Thyroid gland (tissue), 4 donors: ENCODE data around the gene TBXAS1. TPM values are rescaled to one million over a fixed set of nuclear protein-coding genes. Genes with fewer than 3 reads are reported as not detected.

Experiments used
- DNase-seq, 2 donors: peaks; one replicate each; pipeline ENCODE4 v3.0.0-alpha.2; 2019
- H3K27ac ChIP-seq, 3 donors: fragments of 200-600 bp; sonication (generic); 1 replicate in 2 of 3; 2 replicates in 1 of 3; pipeline ENCODE4 v1.5.1; 2016 to 2019; ENCODE audit warnings: mild to moderate bottlenecking in 1 of 3, moderate library complexity in 1 of 3
- H3K27me3 ChIP-seq: fragments of 200-600 bp; sonication (generic); one replicate; pipeline ENCODE4 v1.5.1; 2019
- H3K36me3 ChIP-seq, 2 donors: fragments of 200-600 bp; sonication (generic); one replicate each; pipeline ENCODE4 v1.5.1; 2016 to 2019
- H3K4me1 ChIP-seq, 2 donors: fragments of 200-600 bp; sonication (generic); one replicate each; pipeline ENCODE4 v1.5.1; 2017 to 2019
- H3K4me3 ChIP-seq, 3 donors: fragments of 200-600 bp; sonication (generic); replicated peaks in 1 of 3; 1 replicate in 2 of 3; 2 replicates in 1 of 3; pipeline ENCODE4 v1.5.1; 2016; ENCODE audit warnings: mild to moderate bottlenecking in 1 of 3
- H3K9me3 ChIP-seq: fragments of 200-600 bp; sonication (generic); one replicate; pipeline ENCODE4 v1.5.1; 2017
- POLR2A ChIP-seq, 2 donors: fragments of 450-650 bp; IDR thresholded peaks; one replicate each; pipeline ENCODE4 v1.6.1; 2017; ENCODE audit warnings: antibody characterized with exemption in 2 of 2, mild to moderate bottlenecking in 2 of 2, moderate library complexity in 1 of 2
- WGBS, 2 donors: methylation state at CpG; one replicate each; pipeline ENCODE4 v1.1.5; 2017; 5-methylcytosine and 5-hydroxymethylcytosine counted together
- intact Hi-C: fragments of 100-400 bp; cut with DNase I; formaldehyde crosslinking; loops from one replicate; pipeline ENCODE4 v1.15.1; 2023
- total RNA-seq, 4 donors: library from RNA; depleted of rRNA; stranded (reverse); fragments of >200 nt; gene quantifications; one replicate each; pipeline ENCODE4 v1.2.3, GENCODE V29; 2016
- TF ChIP-seq, protein P1 (sequence below), 6 experiments: fragments of 200-600 bp in 3 of 6; fragments of 450-650 bp in 3 of 6; sonication (generic) in 3 of 6; IDR thresholded peaks; one replicate each; pipeline ENCODE4 v1.5.1; 2016 to 2019; ENCODE audit warnings: antibody characterized with exemption in 6 of 6, mild to moderate bottlenecking in 2 of 6, inconsistent platforms in 1 of 6, moderate library complexity in 1 of 6

The TBXAS1 gene
- total RNA-seq, 4 donors from 2014 or later: 5.1 to 13.2 (median 8.7) TPM

DNA sequence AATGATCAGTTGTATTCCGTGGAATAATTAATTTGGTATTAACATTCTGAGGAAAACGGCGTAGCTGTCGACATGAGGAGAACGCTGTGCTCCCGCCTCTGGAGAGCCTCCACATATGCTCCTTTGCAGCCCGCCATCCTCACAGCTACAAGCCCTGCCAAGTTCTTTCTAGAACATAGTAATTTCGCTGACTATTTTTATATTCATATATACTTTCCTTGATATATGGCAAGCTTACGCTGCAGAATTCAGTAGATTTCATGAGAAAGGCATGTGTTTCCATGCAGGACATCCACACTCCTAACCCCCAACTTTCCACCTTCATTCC lies 45.2 kb downstream of the TBXAS1 start:
- H3K9me3 ChIP-seq: no peaks in the 10 kb centered on the region
- H3K4me3 ChIP-seq: no peak overlapping the region
- H3K27me3 ChIP-seq: no peaks in the 10 kb centered on the region
- TF ChIP-seq, protein P1, sequence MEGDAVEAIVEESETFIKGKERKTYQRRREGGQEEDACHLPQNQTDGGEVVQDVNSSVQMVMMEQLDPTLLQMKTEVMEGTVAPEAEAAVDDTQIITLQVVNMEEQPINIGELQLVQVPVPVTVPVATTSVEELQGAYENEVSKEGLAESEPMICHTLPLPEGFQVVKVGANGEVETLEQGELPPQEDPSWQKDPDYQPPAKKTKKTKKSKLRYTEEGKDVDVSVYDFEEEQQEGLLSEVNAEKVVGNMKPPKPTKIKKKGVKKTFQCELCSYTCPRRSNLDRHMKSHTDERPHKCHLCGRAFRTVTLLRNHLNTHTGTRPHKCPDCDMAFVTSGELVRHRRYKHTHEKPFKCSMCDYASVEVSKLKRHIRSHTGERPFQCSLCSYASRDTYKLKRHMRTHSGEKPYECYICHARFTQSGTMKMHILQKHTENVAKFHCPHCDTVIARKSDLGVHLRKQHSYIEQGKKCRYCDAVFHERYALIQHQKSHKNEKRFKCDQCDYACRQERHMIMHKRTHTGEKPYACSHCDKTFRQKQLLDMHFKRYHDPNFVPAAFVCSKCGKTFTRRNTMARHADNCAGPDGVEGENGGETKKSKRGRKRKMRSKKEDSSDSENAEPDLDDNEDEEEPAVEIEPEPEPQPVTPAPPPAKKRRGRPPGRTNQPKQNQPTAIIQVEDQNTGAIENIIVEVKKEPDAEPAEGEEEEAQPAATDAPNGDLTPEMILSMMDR (IDR thresholded peaks at IDR 0.05): no peak
- TF ChIP-seq POLR2A (IDR thresholded peaks at IDR 0.05): no peak
- no peaks in the 10 kb centered on the region for H3K36me3 ChIP-seq
- no peak overlapping the region for H3K27ac ChIP-seq
- 78 to 83% methylated on average over 9 of the region's 9 CpGs for WGBS, 2 donors
- DNase-seq: no peak
- intact Hi-C loops: no loop called here
- peaks cover 0 to 7% of the 10 kb centered on the region in 2 donors for H3K4me1 ChIP-seq

DNA sequence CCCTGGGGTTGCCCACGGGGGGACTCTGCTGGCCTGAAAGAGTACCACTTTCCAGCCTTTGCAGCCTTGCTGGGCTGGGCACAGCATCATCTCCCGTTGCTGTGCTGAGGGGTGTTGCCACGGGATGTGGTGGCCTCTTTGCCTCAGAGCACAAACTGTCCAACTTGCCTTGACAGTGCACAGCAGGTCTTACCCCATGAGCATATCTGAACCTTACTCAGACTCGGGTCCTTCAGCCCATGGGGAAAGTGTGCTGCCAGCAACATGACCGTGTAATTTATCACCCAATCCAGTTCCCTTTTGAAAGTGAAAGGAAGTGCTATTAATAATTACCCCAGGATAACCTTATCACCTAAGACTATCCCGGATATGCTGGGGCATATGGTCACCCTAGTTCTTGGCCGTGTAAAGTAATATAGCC lies 46.8 kb downstream of the TBXAS1 start:
- Histone ChIP-seq H3K4me3 (no peak overlapping the region), H3K27me3 (no peaks in the 10 kb centered on the region), H3K27ac (no peak overlapping the region), H3K36me3 (no peaks in the 10 kb centered on the region), H3K9me3 (no peaks in the 10 kb centered on the region), H3K4me1 (peaks cover 0 to 7% of the 10 kb centered on the region in 2 donors)
- 58 to 65% methylated on average over 7 of the region's 7 CpGs for WGBS, 2 donors
- DNase-seq: no peak
- intact Hi-C loops: no loop called here
- TF ChIP-seq POLR2A (IDR thresholded peaks at IDR 0.05): no peak
- TF ChIP-seq, protein P1 (IDR thresholded peaks at IDR 0.05): no peak

DNA sequence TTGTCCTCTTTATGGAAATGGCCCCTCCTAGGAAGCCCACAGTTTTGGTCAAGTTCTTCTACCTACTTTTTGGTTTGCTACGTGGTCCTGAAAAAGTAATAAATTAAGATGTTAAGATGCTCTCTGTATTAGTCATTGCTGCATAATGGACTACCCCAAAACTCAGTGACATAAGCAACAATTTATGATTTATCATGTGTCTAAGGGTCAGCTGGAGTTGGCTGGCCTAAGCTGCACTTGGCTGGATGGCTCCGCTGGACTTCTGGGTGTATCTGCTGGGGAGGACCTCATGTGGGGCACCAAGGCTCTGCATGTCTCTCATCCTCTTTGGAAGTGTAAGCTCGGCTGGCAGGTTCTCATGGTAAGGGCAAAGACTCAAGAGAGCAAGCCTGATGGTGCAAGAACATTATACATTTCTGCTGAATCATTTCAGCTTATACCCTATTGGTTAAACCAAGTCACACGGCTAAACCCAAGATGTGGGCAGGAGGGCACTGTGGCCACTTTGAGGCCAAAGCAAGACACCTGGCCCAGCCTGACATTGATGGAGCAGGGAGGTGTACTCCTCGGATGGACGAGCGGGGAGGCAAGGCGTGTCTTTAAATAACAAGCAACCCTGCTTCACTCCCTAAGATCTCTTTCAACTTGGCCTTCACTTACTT lies 47.7 kb downstream of the TBXAS1 start:
- Histone ChIP-seq H3K27ac (no peak overlapping the region), H3K9me3 (no peaks in the 10 kb centered on the region), H3K4me1 (no peaks in the 10 kb centered on the region), H3K4me3 (no peak overlapping the region), H3K27me3 (no peaks in the 10 kb centered on the region), H3K36me3 (no peaks in the 10 kb centered on the region)
- no peak for DNase-seq
- TF ChIP-seq, protein P1 (IDR thresholded peaks at IDR 0.05): no peak
- TF ChIP-seq POLR2A (IDR thresholded peaks at IDR 0.05): no peak
- intact Hi-C loops: no loop called here
- WGBS, 2 donors: 87 to 95% methylated on average over 6 to 8 of the region's 8 CpGs

DNA sequence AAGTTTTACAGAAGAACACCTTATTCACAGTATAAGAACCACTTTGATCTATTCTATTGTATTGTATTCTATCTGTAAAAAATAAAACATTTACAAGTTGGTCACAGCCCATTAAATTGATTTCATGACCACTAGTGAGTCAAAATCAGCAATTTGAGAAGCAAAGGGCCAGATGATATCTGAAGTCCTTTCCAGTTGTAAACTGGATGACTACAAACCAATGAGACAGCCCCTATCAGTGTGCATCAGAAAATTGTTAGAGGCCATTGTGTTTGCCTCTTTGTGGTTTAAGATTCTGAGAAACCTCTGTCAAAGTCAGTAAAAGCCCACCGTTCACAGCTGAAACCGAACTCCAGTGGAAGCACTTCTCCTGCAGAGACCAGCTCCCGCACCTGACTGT lies 54.8 kb downstream of the TBXAS1 start:
- H3K27ac ChIP-seq: no peak overlapping the region
- 67 to 72% methylated on average over 3 of the region's 3 CpGs for WGBS, 2 donors
- intact Hi-C loops: no loop called here
- H3K4me1 ChIP-seq: no peaks in the 10 kb centered on the region
- no peaks in the 10 kb centered on the region for H3K9me3 ChIP-seq
- TF ChIP-seq POLR2A (IDR thresholded peaks at IDR 0.05): no peak
- TF ChIP-seq, protein P1 (IDR thresholded peaks at IDR 0.05): no peak
- no peak for DNase-seq
- no peak overlapping the region for H3K4me3 ChIP-seq
- no peaks in the 10 kb centered on the region for H3K27me3 ChIP-seq
- H3K36me3 ChIP-seq: no peaks in the 10 kb centered on the region

DNA sequence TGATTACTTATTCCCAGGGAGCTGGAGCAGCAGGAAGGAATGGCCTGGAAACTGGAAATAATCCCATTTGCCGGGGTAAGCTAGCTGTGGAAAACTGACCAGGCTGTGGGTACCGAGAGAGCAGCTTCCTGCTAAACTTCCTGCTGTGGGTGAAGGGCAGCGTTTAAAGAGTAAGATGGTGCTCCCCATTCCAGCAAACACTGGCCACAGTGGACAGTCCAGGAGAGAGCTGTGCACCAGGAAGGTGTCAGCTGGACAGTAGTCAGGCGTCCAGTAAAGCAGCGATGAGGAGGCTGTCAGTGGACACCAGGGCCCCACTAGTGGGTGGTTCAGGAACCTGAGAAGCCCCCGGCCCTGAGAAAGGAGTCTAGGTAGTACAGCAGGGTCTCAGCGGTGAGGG lies 55.4 kb downstream of the TBXAS1 start:
- WGBS, 2 donors: 82 to 86% methylated on average over 7 of the region's 7 CpGs

More for the DNA sequence above, 55.4 kb downstream of the TBXAS1 start:
- Histone ChIP-seq H3K27ac (no peak overlapping the region), H3K4me3 (no peak overlapping the region), H3K27me3 (no peaks in the 10 kb centered on the region), H3K36me3 (no peaks in the 10 kb centered on the region), H3K4me1 (no peaks in the 10 kb centered on the region), H3K9me3 (no peaks in the 10 kb centered on the region)
- no peak for TF ChIP-seq POLR2A (IDR thresholded peaks at IDR 0.05)
- TF ChIP-seq, protein P1 (IDR thresholded peaks at IDR 0.05): no peak
- intact Hi-C loops: no loop called here
- no peak for DNase-seq
